ENCODE measurements around the gene F2RL3.

The F2RL3 gene

DNA sequence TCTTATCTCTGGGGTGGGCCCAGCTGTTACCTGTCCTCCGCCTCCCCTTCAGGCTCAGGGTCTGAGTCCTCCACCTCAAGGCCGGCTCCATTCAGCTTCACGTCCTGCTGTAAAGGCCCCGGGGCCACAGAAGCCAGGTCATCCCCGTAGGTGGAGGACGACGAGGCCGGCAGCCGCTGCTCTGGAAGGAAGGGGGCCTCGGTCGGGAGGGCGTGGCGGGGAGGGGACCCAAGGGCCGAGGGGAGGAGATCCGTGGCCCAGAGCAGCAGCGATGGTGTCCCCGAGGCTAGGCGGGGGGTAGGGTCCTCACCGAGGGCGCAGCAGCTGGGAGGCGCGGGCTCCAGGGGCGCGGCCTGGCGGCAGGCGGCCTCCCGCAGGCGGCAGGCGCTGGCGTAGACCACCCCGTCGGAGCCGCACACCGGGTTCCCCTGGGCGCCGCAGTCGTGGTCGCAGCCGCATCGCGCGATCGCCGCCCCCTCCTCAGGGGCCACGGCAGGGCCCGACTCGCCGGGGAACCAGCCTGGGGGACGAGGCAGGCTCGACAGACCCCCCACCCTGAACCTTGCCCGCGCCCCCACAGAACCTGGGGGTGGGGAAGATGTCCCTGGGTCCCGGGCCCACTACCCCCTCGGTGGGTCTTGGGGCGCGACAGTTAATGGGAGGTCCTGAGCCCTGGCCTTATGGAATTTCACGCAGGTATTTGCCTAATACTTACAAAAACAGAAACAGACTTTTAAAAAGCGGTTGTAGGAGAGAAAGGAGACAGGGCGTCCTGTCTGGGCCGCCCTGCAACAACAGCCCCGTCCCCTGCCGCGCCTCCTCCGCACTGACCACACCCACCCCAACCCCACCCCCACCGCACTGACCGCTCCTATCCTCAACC is 7.6 kb downstream of the F2RL3 start:
- DNase-seq: peak in 1 of 6 experiments; percentile 6

DNA sequence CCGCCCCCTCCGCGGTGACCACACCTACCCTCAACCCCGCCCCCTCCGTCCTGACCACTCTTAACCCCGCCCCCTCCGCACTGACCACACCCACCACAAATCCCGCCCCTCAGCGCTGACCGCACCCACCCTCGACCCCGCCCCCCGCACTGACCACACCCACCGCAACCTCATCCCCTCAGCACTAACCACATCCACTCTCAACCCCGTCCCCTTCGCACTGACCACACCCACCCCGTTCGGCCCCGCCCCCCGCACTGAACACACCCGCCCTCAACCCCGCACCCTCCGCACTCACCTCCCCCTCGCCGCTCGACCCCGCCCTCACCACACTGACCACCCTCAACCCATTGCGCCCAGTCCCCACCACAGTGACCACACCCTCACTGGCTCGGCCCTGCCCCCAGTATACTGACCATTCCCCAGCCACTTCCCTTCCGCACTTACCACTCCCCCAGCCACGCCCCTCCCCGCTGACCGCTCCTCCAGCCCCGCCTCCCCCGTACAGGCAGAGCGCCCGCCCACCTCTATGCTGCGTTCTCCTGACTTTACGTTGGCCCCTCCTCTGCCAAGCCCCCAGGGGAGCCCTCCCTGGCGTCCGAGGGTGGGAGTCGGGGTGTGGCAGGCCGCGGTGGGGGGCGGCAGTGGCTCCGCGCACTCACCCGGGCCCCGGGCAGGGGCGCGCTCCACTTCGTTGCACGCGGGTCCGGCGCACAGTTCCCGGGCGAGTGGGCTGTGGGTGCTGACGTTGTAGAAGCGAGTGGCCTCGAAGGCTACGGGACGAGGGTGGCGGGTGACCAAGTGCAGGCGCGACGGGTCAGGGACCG is 8.4 kb downstream of the F2RL3 start:
- DNase-seq: peak; percentile 9 to 57 (median 36)

DNA sequence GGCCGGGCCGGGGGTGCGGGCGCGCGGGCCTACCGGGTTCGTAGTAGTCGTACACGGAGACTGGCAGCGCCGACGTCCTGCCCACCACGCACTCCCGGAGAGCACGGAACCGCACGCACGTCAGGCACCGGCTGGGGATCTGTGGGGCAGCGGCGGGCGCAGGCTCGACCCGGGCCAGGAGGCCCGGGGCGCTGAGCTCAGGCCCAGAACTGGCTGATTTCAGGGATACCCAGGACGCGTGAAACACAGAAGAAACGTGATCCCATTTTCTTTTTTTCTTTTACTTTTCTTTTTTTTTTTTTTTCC is 9.0 kb downstream of the F2RL3 start:
- no peak for DNase-seq

DNA sequence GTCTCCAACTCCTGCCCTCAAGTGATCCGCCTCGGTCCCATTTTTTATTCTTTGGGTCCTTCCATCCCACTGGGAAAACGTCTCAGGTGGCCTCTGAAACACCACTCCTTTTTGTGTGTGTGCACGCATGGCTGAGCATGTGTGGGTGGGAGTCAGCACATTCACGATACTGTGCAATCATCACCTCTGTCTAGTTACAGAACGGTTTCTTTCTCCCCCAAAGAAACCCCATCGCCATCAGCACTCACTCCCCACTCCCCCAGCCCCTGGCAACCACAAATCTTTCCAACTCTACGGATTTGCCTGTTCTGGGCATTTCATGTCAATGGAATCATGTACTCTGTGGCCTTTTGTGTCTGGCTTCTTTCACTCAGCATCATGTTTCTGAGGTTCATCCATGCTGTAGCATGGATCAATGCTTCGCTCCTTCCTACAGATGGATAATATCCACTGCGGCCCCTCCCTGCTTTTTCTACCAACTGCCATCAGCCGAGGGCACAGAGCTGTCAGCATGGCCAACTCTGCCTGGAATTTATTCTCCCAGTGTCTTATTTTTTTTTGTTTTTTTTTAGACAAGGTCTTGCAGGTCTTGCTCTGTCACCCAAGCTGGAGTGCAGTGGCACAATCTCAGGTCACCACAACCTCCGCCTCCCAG is 9.7 kb downstream of the F2RL3 start:
- DNase-seq: no peak

DNA sequence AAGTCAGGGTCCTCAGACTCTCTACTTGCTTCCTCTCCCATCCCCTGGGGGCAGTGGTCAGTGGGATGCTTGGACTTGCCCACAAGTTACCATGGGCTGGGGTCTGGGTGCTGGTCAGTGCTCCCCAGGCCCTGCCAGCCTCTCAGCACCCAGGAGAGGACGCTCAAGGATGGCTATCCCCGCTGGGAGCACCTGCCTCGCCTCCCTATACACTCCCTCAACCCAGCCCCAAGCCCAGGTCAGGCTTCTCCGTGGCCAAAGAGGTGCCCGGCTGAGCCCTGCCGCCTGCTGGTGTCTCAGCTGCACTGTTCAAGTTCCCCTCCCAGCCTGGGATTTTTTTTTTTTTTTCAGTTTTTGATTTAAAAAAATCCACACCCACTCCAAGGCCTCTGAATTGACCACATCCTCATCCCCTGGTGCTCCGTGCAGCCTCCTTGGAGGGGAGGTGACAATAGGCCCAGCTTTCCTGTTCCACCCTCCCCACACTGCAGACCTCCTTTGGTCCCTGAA is 10.8 kb downstream of the F2RL3 start:
- DNase-seq: no peak

DNA sequence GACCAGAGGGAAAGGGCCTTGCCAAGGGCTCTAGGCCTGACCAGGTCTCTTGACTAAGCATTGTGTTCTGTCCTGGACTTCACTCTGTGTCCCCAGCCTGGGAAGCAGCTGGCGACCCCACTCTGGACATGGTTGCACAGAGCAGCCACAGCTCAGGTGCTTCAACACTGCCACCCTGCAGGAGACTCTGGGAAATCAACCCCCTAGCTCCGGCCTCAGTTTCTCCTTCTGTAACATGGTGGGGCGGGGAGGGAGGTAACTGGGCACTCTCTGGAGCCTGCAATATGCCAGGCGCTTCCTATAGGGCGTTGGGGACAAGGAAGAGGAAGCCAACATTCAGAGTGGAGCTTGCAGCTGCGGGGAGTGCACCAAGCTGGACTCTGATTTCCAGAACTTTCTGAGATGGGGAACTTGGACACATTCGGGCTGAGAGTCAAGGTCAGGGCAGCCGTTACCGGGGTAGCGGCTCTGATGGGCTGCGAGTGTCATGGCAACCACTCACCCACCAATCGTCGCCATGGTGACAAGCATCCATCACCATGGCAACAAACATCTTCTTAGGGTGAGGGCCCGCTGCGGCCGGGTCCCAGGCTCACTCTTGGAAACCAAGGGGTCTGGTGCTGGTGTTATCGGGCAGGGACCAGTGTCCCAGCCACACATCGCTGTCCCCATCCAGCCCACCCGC is 12.8 kb downstream of the F2RL3 start:
- DNase-seq: no peak

DNA sequence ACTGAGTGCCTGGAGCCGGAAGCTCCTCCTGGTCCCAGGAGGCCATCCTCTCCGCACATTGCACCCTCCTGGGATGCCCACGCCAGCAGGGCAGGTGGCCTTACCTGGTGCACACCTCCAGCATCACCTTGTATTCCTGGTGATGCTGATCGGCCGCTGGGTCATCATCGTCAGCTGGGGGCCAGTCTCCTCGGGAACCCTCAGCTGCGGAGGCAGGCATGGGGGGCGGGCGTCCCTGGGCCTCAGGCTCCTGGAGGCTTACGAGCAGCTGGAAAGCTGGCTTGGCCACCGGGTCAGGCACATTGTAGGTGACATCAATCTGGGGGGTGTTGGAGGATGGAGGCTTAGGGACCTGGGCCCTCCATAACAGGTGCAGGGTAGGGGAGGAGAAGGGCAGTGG is 13.7 kb downstream of the F2RL3 start:
- DNase-seq: no peak

DNA sequence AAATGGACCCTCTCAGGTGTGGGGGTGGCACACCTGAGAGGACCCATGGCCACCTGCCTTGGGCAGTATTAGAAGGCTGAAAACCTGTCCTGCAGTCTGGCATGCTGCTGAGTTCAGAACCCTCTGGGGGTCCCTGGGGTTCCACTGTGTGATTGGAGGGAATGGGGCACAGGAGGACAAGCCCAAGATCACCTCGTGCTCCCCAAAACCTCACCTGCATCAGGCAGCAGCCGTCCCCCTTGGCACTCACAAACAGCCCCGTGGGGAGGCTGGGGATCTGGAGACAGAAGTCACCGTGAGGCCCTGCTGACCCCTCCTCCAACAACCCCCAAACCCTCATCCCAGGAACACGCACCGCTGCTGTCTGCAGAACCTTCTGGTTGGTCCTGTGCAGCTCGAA is 14.5 kb downstream of the F2RL3 start:
- no peak for DNase-seq

DNA sequence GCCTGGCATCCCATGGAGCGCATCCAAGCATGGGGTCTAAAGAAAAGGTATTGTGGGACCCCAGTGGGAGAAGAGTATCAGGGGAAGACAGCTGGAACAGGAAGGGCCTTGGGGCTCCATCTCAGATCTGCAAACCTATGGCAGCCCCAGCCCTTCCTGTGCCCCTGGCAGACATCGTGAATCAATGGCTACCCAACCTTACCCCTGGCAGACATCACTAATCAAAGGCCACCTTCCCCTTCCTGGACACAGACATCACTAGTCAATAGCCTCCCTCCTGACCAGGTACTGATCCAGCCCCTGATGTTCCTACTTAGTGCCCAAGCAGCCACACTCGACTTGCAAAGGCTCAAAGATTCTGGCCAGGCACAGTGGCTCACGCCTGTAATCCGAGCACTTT is 15.8 kb downstream of the F2RL3 start:
- no peak for DNase-seq

DNA sequence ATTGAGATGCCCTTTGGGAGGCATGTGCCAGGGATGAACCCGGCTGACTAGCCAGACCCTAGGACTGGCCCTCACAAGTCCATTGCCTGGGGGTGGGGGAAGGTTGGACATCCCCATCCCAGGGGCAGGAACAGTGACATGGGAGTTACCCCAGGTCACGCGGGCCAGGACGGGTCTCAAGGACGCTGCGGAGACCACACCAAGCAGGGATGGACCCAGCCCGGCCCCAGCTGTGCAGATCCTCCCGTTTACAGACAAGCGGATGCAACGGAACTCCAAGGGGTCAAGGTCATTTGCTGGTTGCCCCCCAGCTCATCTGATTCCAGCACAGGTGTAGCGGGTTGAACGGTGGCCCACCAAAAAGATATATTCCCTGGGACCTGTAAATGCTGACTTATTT is 20.0 kb downstream of the F2RL3 start:
- no peak for DNase-seq

DNA sequence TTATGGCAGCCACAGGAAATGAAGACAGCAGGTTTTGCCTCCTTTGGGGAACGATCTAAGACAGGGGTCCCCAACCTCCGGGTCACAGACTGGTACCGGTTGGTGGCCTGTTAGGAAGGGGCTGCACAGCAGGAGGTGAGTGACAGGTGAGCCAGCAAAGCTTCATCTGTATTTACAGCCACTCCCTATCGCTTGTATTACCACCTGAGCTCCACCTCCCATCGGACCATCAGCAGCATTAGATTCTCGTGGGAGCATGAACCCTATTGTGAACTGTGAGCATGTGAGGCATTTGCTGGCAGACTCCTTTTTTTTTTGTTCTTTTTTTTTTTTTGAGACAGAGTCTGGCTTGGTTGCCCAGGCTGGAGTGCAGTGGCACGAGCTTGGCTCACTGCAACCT is 22.2 kb downstream of the F2RL3 start:
- no peak for DNase-seq

DNA sequence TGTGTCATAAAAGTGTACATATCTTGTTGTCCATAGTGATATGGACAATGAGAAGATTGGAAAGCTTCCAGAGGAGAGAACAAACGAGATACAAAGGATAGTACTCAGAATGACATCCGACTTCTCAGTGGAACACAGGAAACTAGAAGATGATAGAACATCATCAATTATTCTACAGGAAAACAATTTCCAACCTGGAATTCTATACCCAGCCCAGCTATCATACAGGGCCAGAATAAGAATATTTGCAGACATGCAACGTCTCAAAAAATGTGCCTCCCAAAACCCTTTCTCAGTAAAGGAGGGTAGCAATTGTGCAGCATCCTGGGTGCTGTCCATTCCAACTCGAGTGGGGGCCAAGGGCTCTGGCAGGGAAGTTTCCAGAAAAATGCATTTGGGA is 24.0 kb downstream of the F2RL3 start:
- DNase-seq: no peak

DNA sequence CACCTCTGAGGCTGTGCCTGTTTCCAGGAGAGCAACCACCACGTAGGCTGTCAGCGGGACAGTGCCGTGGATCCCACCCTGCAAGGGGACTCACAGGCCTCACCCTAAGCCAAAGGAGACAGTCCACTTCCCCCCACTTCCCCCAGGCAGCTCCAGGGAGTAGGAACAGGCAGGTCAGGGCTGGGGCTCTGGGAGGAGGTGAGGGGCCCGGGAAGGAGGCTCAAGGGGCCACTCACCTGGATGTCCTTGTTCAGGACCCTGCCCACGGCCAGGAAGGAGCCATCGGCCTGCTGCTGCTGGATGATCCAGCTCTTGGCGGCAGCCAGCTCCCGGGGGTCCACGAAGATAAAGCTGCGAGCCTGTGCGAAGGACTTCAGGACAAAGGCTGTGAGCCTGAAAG is 25.6 kb downstream of the F2RL3 start:
- no peak for DNase-seq

DNA sequence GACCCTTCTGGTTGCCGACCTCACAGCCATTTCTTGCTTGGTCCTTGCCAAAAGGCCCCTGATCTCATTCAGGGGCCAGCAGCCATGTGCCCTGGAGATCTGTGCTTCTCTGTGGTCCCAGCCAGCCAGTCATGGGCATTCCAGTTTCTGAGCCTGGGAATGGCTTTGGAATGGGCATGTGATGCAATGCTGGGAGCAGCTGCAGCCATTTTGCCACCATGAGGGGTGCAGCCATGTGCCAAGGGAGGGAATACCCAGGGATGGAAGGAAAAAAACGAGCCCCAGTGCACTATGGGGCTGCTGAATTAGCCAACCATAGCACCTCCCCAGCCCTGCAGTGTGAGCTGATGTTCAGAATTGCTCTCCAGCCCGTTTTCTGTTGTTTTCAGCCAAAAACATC is 26.3 kb downstream of the F2RL3 start:
- DNase-seq: no peak

DNA sequence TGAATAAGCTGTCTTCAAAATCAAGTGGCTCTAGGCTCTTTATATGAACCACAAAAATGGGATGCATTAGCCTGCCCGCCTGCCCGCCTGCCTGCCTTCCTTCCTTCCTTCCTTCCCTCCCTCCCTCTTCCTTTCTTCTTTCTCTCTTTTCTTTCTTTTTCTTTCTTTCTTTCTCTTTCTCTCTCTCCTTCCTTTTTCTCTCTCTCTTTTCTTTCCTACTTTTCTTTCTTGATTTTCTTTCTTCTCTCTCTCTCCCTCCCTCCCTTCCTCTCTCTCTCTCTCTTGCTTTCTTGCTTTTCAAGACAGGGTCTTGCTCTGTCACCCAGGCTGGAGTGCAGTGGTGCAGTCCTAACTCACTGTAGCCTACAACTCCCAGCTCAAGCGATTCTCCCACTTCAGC is 26.9 kb downstream of the F2RL3 start:
- no peak for DNase-seq

DNA sequence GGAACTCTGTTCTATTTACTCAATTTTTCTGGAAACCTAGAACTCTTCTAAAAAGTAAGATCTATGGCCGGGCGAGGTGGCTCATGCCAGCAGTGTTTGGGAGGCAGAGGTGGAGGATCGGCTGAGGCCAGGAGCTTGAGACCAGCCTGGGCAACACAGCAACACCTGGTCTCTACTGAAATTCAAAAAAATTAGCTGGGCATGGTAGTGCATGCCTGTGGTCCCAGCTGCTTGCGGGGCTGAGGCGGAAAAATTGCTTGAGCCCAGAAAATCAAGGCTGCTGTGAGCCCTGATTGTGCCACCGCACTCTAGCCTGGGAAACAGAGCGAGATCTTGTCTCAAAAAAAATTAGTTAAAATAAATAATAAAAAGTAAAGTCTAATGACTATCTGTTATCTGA is 28.6 kb downstream of the F2RL3 start:
- DNase-seq: no peak

DNA sequence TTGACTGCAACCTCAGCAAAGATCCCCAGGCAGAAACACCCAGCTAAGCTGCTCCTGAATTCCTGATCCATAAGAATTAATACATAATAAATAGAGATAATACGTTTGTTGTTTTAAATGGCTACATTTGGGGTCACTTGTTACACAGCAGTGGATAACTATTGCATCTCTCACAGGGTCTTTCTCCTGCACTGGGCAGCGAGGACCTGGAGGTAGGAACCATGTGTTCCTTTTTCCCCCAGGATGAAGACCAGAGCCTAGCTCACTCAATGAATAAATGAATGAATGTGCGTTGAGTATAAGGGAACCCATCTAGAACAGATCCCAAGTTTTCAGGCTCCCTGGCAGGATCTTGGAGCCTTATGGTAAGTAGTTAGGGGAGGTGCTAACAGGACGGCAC is 30.7 kb downstream of the F2RL3 start:
- DNase-seq: no peak

DNA sequence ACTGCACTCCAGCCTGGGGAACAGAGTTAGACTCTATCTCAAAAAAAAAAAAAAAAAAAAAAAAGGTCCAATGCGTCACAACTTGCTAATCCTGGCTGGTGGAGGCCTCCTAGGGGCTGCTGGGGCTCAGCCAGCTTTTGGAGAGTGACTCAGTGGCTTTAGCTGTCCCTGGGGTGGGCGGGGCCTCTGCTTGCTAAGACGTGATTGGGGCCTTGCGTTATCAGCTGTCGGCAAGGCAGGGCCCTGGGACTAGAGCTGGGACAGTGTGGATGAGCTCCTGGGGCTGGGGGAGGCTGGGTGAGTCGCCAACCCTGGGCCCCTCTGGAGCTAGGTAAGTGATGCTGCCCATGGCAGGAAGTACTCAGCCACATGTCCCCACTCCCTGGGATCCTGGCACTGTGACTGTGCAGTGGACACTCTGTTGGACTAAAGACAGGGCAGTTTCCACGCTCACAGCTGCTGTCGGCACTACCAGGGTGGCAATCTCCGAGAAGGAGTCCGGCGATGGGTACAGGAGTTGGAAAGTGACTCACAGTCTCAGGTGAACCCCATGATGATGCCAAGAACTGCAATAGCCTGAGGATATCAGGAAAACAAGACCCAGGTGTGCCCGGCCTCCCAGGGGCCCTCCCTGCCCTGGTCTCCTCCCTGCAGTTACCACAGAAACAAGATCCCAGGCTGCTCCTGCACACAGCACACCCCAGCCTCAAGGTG is 32.2 kb downstream of the F2RL3 start:
- DNase-seq: no peak

DNA sequence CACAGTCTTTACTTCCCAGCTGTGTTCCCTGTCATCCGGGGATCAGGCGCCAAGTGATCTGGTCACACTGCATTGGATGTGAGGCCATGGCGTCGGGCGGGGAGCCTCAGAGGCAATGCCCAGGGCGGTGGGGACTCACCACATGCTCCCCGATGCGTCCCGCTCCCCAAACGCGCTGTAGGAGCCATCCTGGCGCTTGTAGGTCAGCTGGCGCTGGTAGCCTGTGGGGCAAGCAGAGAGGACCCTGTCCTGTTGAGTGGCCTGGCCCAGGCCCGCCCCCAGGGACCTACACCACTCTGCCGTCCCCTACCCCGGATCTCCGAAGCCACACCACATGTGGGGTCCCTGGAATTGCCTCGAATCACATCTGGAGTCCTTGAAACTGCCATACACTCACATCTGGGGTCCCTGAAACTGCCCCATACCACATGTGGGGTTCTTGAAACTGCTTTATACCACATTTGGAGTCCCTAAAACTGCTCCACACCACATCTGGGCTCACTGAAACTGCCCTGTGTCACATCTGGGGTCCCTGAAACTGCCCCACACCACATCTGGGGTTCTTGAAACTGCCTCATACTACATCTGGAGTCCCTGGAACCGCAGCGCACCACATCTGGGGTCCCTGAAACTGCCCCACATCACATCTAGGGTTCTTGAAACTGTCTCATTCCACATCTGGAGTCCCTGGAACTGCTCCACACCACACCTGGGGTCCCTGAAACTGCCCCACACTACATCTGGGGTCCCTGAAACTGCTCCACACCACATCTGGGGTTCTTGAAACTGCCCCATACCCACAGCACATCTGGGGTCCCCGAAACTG is 33.2 kb downstream of the F2RL3 start:
- DNase-seq: no peak

DNA sequence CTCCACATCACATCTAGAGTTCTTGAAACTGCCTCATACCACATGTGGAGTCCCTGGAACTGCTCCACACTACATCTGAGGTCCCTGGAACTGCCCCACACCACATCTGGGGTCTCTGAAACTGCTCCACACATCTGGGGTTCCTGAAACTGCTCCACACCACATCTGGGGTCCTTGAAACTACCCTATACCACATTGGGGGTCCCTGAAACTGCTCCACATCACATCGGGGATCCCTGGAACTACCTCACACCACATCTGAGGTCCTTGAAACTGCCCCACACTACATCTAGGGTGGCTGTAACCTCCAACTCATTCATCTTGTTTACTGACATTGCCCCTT is 33.8 kb downstream of the F2RL3 start:
- DNase-seq: no peak

DNA sequence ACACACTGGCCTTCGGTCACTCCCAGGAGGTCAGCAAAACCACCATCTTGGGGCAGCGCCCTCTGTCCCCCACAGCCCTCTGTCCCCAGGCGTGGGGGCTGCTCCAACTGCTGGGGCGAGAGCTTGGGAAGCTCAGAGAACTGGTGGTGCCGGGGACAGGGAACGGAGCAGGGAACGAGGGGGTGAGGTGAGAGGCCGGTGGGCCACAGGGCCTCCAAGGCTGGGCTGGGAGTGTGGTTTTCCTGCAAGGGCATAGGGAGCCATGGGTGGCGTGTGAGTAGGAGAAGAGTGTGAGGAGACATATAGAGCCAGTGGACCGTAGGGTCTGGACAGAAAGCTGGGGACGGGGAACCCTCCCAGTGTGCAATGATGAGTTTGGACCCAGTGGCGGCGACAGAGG is 34.1 kb downstream of the F2RL3 start:
- DNase-seq: no peak

DNA sequence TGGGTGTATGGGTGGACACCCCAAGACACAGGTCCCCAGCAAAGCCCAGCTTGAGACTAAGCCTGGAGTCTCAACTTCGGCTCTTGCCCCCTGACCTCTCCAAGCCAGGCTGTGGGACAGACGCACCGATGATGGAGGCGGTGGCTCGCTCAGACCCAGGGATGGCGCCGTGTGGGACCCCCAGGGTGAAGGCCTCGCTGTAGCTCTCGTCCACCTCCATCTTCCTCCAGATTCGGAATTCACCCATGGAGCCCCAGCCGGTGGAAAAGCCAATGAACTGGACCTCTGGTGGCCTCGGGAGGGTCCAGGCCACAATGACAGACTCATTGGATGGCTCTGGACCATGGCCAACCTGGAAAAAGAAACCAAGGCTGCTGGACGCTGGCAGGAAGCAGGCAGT is 39.1 kb downstream of the F2RL3 start:
- DNase-seq: no peak

Data from stimulated activated naive CD4-positive, alpha-beta T cell (primary cell).